Neuronal stem cell (in vitro differentiated cells): ENCODE data around the gene ATG4C.

Experiments
- DNase-seq: peaks from one replicate; pipeline ENCODE4 v3.0.0-alpha.2; 2013; ENCODE audit warnings: low spot score
- H2AFZ ChIP-seq: one replicate; pipeline ENCODE4 v1.6.1; 2013; ENCODE audit warnings: mild to moderate bottlenecking, low read length, inconsistent platforms
- H2AK5ac ChIP-seq: 2 replicates; pipeline ENCODE4 v1.6.1; 2013; ENCODE audit warnings: low read depth, mild to moderate bottlenecking, inconsistent platforms, low read length, moderate library complexity, mixed read lengths
- H2BK120ac ChIP-seq: 2 replicates; pipeline ENCODE4 v1.6.1; 2013; ENCODE audit warnings: low read depth, mild to moderate bottlenecking, inconsistent platforms, low read length, moderate library complexity, mixed read lengths
- H2BK12ac ChIP-seq: one replicate; pipeline ENCODE4 v1.6.1; 2013; ENCODE audit warnings: low read length, inconsistent platforms
- H2BK15ac ChIP-seq: 2 replicates; pipeline ENCODE4 v1.6.1; 2013; ENCODE audit warnings: mild to moderate bottlenecking, low read length, inconsistent platforms, mixed read lengths
- H2BK5ac ChIP-seq: one replicate; pipeline ENCODE4 v1.6.1; 2013; ENCODE audit warnings: inconsistent platforms, mild to moderate bottlenecking, low read length, moderate library complexity
- H3K14ac ChIP-seq: one replicate; pipeline ENCODE4 v1.6.1; 2013; ENCODE audit warnings: low read length, inconsistent platforms
- H3K18ac ChIP-seq: 2 replicates; pipeline ENCODE4 v1.6.1; 2013; ENCODE audit warnings: low read length, inconsistent platforms
- H3K23ac ChIP-seq: 2 replicates; pipeline ENCODE4 v1.6.1; 2013; ENCODE audit warnings: low read depth, mild to moderate bottlenecking, mixed read lengths, low read length, inconsistent platforms; ENCODE audit not compliant: poor library complexity
- H3K27ac ChIP-seq: replicated peaks from 3 replicates; pipeline ENCODE4 v1.5.1; 2013; ENCODE audit warnings: low read length, inconsistent platforms
- H3K27me3 ChIP-seq, 3 experiments: 2 replicates each; pipeline ENCODE4 v1.6.1; 2013; ENCODE audit warnings: low read length in 3 of 3, mild to moderate bottlenecking in 2 of 3, inconsistent platforms in 1 of 3, low read depth in 1 of 3, mixed read lengths in 1 of 3, moderate library complexity in 1 of 3; ENCODE audit not compliant: control insufficient read depth in 3 of 3, insufficient read depth in 3 of 3
- H3K36me3 ChIP-seq, 2 donors: replicated peaks in 1 of 2; 2 replicates each; pipeline ENCODE4 v1.6.1; 2013; ENCODE audit warnings: low read length in 2 of 2; ENCODE audit not compliant: control insufficient read depth in 2 of 2, insufficient read depth in 2 of 2
- H3K4ac ChIP-seq: 2 replicates; pipeline ENCODE4 v1.6.1; 2013; ENCODE audit warnings: inconsistent platforms, mild to moderate bottlenecking, low read length, moderate library complexity
- H3K4me1 ChIP-seq, 2 donors: 1 replicate in 1 of 2; 2 replicates in 1 of 2; pipeline ENCODE4 v1.6.1; 2013; ENCODE audit warnings: low read length in 2 of 2, low read depth in 1 of 2; ENCODE audit not compliant: control insufficient read depth in 2 of 2, insufficient read depth in 1 of 2
- H3K4me2 ChIP-seq: one replicate; pipeline ENCODE4 v1.6.1; 2013; ENCODE audit warnings: mild to moderate bottlenecking, low read length, inconsistent platforms; ENCODE audit not compliant: insufficient read depth, poor library complexity, severe bottlenecking
- H3K4me3 ChIP-seq, 2 donors: 2 replicates each; pipeline ENCODE4 v1.5.1; 2013; ENCODE audit warnings: low read length in 2 of 2, mild to moderate bottlenecking in 2 of 2, inconsistent platforms in 1 of 2, moderate library complexity in 1 of 2
- H3K79me1 ChIP-seq: one replicate; pipeline ENCODE4 v1.6.1; 2013; ENCODE audit warnings: low read depth, mild to moderate bottlenecking, inconsistent platforms, low read length, moderate library complexity
- H3K9ac ChIP-seq: one replicate; pipeline ENCODE4 v1.6.1; 2013; ENCODE audit warnings: mild to moderate bottlenecking, low read depth, low read length, inconsistent platforms; ENCODE audit not compliant: poor library complexity
- H3K9me3 ChIP-seq, 2 donors: replicated peaks in 1 of 2; 2 replicates each; pipeline versions ENCODE3 to v1.6.1; 2013; ENCODE audit warnings: low read length in 2 of 2, mild to moderate bottlenecking in 2 of 2, inconsistent platforms in 1 of 2, low read depth in 1 of 2, mixed read lengths in 1 of 2, moderate library complexity in 1 of 2; ENCODE audit not compliant: control insufficient read depth in 2 of 2, insufficient read depth in 1 of 2
- H4K8ac ChIP-seq: one replicate; pipeline ENCODE4 v1.6.1; 2013; ENCODE audit warnings: low read depth, mild to moderate bottlenecking, inconsistent platforms, low read length, moderate library complexity
- H4K91ac ChIP-seq: one replicate; pipeline ENCODE4 v1.6.1; 2013; ENCODE audit warnings: low read length, low read depth, mild to moderate bottlenecking, inconsistent platforms; ENCODE audit not compliant: poor library complexity
- WGBS, 2 donors: extraction: QIAGEN DNeasy Blood & Tissue Kit; methylation state at CpG; one replicate each; pipeline ENCODE4 v1.1.7; 2013; ENCODE audit warnings: missing lambda C conversion rate in 2 of 2, mixed read lengths in 1 of 2; ENCODE audit not compliant: insufficient read length in 2 of 2, insufficient replicate concordance in 1 of 2; ENCODE audit errors: extremely low coverage in 2 of 2; 5-methylcytosine and 5-hydroxymethylcytosine counted together

The ATG4C gene

GRCh38 chr1:62833529-62833928 is 49.6 kb downstream of the ATG4C start:
- Histone ChIP-seq H3K4me3 (no peak overlapping the region), H4K8ac (no peak overlapping the region), H3K4me2 (no peak overlapping the region), H3K27me3 (no peaks in the 10 kb centered on the region), H3K9me3 (no peaks in the 10 kb centered on the region), H3K27ac (no peak overlapping the region), H2AK5ac (no peak overlapping the region), H3K79me1 (no peaks in the 10 kb centered on the region), H3K14ac (no peak overlapping the region), H3K23ac (no peak overlapping the region), H3K4ac (no peak overlapping the region), H3K18ac (no peak overlapping the region), H2BK15ac (no peak overlapping the region), H3K4me1 (no peaks in the 10 kb centered on the region), H2BK120ac (no peak overlapping the region), H3K9ac (no peak overlapping the region), H2BK5ac (no peak overlapping the region), H3K36me3 (peaks cover 2 to 19% of the 10 kb centered on the region in 2 donors), H4K91ac (no peak overlapping the region), H2BK12ac (no peak overlapping the region), H2AFZ (no peak overlapping the region)
- WGBS, 2 donors = no CpG with 5 or more reads among the region's 4 CpGs
- DNase-seq = no peak

DNA sequence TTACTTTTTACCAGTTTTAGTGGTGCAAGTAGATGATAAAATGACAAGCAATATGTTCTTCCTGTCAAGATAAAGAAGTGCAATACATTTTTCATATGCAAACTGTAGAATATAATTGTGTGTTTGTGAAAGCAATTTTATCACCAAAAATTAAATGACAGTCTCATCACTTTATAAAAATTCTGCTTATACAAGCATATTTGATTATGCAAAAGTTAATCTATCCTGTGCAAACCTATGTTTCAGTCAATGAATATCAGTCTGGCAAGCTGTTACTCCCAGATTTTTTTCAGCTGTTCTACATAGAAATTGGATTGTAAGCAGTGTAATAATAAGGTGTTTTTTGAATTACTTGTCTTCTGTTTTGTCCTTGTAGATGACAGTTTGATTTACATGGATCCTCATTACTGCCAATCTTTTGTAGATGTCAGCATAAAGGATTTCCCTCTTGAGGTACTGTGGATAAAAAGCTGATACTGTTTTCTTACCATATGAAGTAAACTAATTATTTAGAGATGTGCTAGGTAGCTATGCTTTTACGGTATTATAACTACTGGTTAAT is 50.5 kb downstream of the ATG4C start:
- Histone ChIP-seq H2AK5ac (no peak overlapping the region), H2AFZ (no peak overlapping the region), H3K4ac (no peak overlapping the region), H3K27me3 (no peaks in the 10 kb centered on the region), H3K36me3 (peaks cover 2 to 19% of the 10 kb centered on the region in 2 donors), H2BK15ac (no peak overlapping the region), H3K4me3 (no peak overlapping the region), H3K18ac (no peak overlapping the region), H3K79me1 (no peaks in the 10 kb centered on the region), H4K8ac (no peak overlapping the region), H4K91ac (no peak overlapping the region), H2BK12ac (no peak overlapping the region), H3K4me2 (no peak overlapping the region), H3K9me3 (no peaks in the 10 kb centered on the region), H2BK5ac (no peak overlapping the region), H3K14ac (no peak overlapping the region), H3K4me1 (no peaks in the 10 kb centered on the region), H2BK120ac (no peak overlapping the region), H3K9ac (no peak overlapping the region), H3K23ac (no peak overlapping the region), H3K27ac (no peak overlapping the region)
- no peak for DNase-seq
- no CpG with 5 or more reads among the region's 1 CpG for whole genome bisulfite sequencing, 2 donors

DNA sequence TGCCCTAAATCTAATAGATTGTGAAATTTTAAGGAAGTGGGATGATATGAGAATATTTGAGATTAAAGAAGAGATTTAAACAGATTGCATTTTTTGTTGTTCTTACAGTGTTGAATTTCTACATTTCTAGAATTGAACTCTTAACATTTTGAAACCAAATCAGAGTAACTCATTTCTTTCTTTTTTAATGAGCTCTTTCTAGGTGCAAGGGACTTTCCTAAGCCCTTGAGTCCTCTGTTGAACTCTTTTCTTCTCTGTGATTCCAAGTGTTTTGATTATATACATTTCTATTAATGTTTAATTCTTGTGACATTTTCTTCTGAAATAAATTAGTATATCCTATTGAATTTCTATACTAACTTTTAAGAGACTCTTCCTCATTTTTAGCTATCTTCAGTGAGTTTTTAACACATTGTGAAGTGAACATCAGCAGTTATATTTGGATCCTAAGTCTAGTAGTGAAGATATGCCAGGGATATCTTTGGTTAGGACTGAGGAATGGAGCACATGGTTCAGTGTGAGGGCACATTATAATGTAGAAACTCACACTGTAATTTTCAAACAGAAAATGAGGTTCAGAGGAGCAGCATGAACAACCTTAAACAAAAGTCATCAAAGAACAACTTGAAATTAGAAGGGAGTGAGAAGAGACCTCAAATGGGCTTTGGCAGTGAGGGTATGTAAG is 53.1 kb downstream of the ATG4C start:
- Histone ChIP-seq H2BK5ac (no peak overlapping the region), H3K4ac (no peak overlapping the region), H2AK5ac (no peak overlapping the region), H3K27me3 (no peaks in the 10 kb centered on the region), H4K8ac (no peak overlapping the region), H3K9ac (no peak overlapping the region), H3K18ac (no peak overlapping the region), H2BK120ac (no peak overlapping the region), H3K4me1 (no peaks in the 10 kb centered on the region), H4K91ac (no peak overlapping the region), H3K79me1 (no peaks in the 10 kb centered on the region), H3K4me2 (no peak overlapping the region), H2AFZ (no peak overlapping the region), H3K4me3 (no peak overlapping the region), H2BK12ac (no peak overlapping the region), H3K14ac (no peak overlapping the region), H3K23ac (no peak overlapping the region), H3K9me3 (no peaks in the 10 kb centered on the region), H3K36me3 (peaks cover 2 to 16% of the 10 kb centered on the region in 2 donors), H3K27ac (no peak overlapping the region), H2BK15ac (no peak overlapping the region)
- DNase-seq = no peak

GRCh38 chr1:62840555-62840954 is 56.6 kb downstream of the ATG4C start:
- H2AFZ ChIP-seq = no peak overlapping the region
- no peak overlapping the region for H2AK5ac ChIP-seq
- WGBS, 2 donors = no CpG with 5 or more reads among the region's 1 CpG
- no peak overlapping the region for H3K23ac ChIP-seq
- no peaks in the 10 kb centered on the region for H3K79me1 ChIP-seq
- no peaks in the 10 kb centered on the region for H3K9me3 ChIP-seq
- no peak for DNase-seq
- no peak overlapping the region for H3K27ac ChIP-seq
- H3K36me3 ChIP-seq = peaks cover 2 to 3% of the 10 kb centered on the region in 2 donors
- H2BK12ac ChIP-seq = no peak overlapping the region
- H3K4ac ChIP-seq = no peak overlapping the region
- H2BK15ac ChIP-seq = no peak overlapping the region
- no peak overlapping the region for H2BK120ac ChIP-seq
- H3K27me3 ChIP-seq = no peaks in the 10 kb centered on the region
- no peak overlapping the region for H2BK5ac ChIP-seq
- H4K8ac ChIP-seq = no peak overlapping the region
- no peak overlapping the region for H3K9ac ChIP-seq
- H3K4me2 ChIP-seq = no peak overlapping the region
- no peak overlapping the region for H3K14ac ChIP-seq
- H3K18ac ChIP-seq = no peak overlapping the region
- H3K4me3 ChIP-seq = no peak overlapping the region
- H3K4me1 ChIP-seq = no peaks in the 10 kb centered on the region
- no peak overlapping the region for H4K91ac ChIP-seq
